H54 (cell line): ENCODE results near the gene EFR3B.

Source experiments
- DNase-seq: peaks from one replicate; pipeline ENCODE4 v3.0.0; 2011; ENCODE audit warnings: low spot score, mixed read lengths; ENCODE audit not compliant: insufficient read length
- FAIRE-seq: peaks from 3 replicates; lab custom pipeline; 2011; peaks lifted over from hg19 to GRCh38; lab: Jason Lieb, UNC
- POLR2A ChIP-seq: IDR thresholded peaks from 2 replicates; pipeline ENCODE4 v1.6.1; 2011; ENCODE audit warnings: low read depth, mild to moderate bottlenecking, low read length

Gene EFR3B

GRCh38 chr2:25174192-25174861, 132.5 kb downstream of the EFR3B start:
- DNase-seq (no peak), FAIRE-seq (no peak)
- no peak for TF ChIP-seq POLR2A

GRCh38 chr2:25176138-25176537, 134.3 kb downstream of the EFR3B start:
- no peak for TF ChIP-seq POLR2A
- no peak for FAIRE-seq
- no peak for DNase-seq

- no peak for DNase-seq
- FAIRE-seq: no peak
- TF ChIP-seq POLR2A: no peak
These were observed 134.8 kb downstream of the EFR3B start for GRCh38 chr2:25176541-25177181.

GRCh38 chr2:25177211-25177611, 135.3 kb downstream of the EFR3B start:
- TF ChIP-seq POLR2A: no peak
- no peak for FAIRE-seq
- DNase-seq: no peak

- TF ChIP-seq POLR2A: no peak
- no peak for FAIRE-seq
- no peak for DNase-seq
These were observed 137.1 kb downstream of the EFR3B start for GRCh38 chr2:25178976-25179375.

GRCh38 chr2:25184254-25184653, 142.4 kb downstream of the EFR3B start:
- FAIRE-seq: no peak
- DNase-seq: no peak
- TF ChIP-seq POLR2A: no peak

- FAIRE-seq (no peak), DNase-seq (no peak)
- no peak for TF ChIP-seq POLR2A
These were observed 146.0 kb downstream of the EFR3B start for GRCh38 chr2:25187729-25188350.

GRCh38 chr2:25188405-25188804, 146.5 kb downstream of the EFR3B start:
- DNase-seq: no peak
- no peak for FAIRE-seq
- TF ChIP-seq POLR2A: no peak

GRCh38 chr2:25190536-25190935, 148.7 kb downstream of the EFR3B start:
- FAIRE-seq: no peak
- DNase-seq: no peak
- TF ChIP-seq POLR2A: no peak

- FAIRE-seq: no peak
- no peak for TF ChIP-seq POLR2A
- no peak for DNase-seq
These were observed 152.8 kb downstream of the EFR3B start for GRCh38 chr2:25194576-25195122.

GRCh38 chr2:25197336-25198208, 155.7 kb downstream of the EFR3B start:
- TF ChIP-seq POLR2A: no peak
- FAIRE-seq (no peak), DNase-seq (no peak)

GRCh38 chr2:25198209-25198525, 156.3 kb downstream of the EFR3B start:
- TF ChIP-seq POLR2A: no peak
- FAIRE-seq: no peak
- no peak for DNase-seq

GRCh38 chr2:25198576-25198975, 156.7 kb downstream of the EFR3B start:
- FAIRE-seq: no peak
- TF ChIP-seq POLR2A: no peak

GRCh38 chr2:25201265-25201664, 159.4 kb downstream of the EFR3B start:
- FAIRE-seq (no peak), DNase-seq (peak; percentile 41)
- TF ChIP-seq POLR2A: no peak

More at GRCh38 chr2:25198576-25198975, 156.7 kb downstream of the EFR3B start:
- no peak for DNase-seq
